ENCODE measurements around the gene NIPBL.
"Not testable (repeated sequence)": the region's sequence is repeated elsewhere in the genome, so short reads cannot be mapped to it uniquely, and the experiment has no call there.

Gene NIPBL

GRCh38 chr5:36945687-36946086 lies 69.1 kb downstream of the NIPBL start:
- DNase-seq (ENCODE audit: low spot score), result no peak

- DNase-seq (ENCODE audit: low spot score), result no peak
Observed at GRCh38 chr5:36946101-36946500, 69.5 kb downstream of the NIPBL start.

DNA sequence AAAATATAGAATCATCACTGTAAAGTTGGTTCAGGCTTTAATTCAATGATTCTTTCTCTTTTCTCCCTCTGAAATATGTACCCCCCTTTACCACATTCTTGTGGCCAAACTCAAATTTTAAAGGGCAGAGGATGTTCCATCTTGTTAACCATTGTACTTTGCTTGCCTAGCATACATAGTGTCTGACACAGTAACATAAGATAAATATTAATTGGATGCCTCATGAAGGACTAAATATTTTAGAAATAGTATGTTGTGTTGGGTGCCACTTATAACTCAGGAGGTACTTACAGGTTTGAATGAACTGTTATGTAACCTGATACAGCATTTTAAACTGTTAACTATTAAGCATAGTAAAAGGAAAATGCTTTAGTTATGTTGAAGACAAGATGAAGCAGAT lies 71.5 kb downstream of the NIPBL start:
- no peak for DNase-seq (ENCODE audit: low spot score)

GRCh38 chr5:36948650-36949049 lies 72.1 kb downstream of the NIPBL start:
- DNase-seq (ENCODE audit: low spot score), result no peak

GRCh38 chr5:36949593-36949992 lies 73.0 kb downstream of the NIPBL start:
- DNase-seq (ENCODE audit: low spot score), result no peak

DNA sequence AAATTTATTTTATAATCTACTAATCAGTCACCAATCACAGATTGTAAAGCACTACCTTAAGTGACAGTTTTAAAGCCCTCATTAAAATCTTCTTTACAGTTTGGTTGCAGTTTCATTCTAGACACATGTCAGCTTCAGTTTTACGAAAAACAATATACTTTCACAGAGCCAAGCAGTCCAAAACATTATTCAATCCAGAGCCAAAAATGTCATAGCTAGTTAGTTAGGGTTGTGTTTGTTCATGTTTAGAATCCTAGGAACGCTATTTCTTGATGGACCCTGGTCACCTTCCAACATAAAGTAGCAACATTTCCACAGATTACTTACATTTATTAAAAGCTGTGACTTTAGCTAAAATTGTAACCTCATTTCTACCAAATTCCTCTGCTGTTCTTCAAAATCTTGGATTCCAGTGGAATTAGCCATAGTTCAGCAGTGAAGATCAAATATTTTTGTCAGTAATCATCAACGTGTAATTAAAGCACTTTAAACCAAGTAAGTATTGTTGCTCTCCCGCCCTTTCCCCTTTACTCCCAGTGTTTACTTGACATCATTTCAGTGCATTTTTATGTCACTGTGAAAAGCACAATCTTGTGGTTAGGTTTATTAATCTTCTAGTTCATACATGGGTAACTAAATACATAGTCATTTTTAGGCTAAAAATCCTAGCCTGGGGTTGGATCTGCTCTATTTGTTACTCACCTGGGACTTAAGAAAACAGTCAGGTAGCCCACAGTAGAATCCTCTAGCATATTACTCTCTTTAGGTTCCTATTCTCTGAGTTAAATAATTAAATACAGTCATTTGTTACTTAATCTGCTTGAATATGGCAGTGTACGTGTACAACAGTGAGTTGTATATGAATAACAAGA lies 74.3 kb downstream of the NIPBL start:
- DNase-seq (ENCODE audit: low spot score), result no peak

DNA sequence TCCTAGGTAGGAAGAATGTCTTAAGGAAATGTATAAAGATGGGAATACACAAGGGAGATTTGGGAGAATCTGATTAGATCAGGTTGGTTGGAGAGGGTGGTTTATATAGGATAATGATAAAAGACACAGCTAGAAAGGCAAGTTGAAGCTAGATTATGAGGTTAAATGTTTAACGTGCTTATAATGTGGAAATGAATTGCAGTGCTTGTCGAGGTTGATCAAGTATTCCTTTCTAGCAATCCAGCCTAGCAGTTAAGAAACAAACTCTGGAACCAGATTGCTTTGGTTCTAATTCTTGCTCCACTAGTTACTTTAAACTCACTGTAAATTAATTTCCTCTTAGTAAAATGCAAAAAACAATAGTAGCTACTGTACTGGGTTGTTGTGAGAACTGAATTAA lies 76.5 kb downstream of the NIPBL start:
- no peak for DNase-seq (ENCODE audit: low spot score)

- no peak for DNase-seq (ENCODE audit: low spot score)
Observed at GRCh38 chr5:36957953-36958537, 81.5 kb downstream of the NIPBL start.

GRCh38 chr5:36958612-36959011 lies 82.0 kb downstream of the NIPBL start:
- DNase-seq (ENCODE audit: low spot score), result no peak

- no peak for DNase-seq (ENCODE audit: low spot score)
Observed at GRCh38 chr5:36965179-36965578, 88.6 kb downstream of the NIPBL start.

DNA sequence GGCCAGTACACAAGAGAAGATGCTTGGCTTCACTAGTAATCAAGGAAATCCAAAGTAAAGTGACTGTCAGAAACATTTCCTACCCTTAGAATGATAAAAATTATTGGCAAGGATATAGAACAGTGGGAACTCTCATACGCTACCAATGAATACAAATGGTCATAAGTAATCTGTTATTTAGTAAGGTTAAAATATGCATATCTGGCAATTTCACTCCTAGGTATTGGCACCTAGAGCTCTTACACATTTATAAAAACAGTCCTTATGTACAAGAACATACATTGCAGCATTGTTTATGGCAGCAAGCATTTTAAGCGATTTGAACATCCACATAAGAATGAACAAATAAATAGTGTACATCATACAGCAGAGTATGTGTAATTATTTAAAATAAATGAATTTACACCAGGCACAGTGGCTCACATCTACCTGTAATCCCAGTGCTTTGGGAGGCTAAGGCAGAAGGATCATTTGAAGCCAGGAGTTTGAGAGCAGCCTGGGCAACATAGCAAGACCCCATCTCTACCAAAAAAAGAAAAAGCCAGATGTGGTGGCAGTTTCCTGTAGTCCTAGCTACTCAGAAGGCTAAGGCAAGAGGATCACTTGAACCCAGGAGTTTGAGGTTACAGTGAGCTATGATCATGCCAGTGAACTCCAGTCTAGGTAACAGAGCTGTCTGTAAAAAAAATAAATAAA lies 93.3 kb downstream of the NIPBL start:
- no peak for DNase-seq (ENCODE audit: low spot score)

- DNase-seq (ENCODE audit: low spot score), result no peak
Observed at GRCh38 chr5:36978196-36978595, 101.6 kb downstream of the NIPBL start.

DNA sequence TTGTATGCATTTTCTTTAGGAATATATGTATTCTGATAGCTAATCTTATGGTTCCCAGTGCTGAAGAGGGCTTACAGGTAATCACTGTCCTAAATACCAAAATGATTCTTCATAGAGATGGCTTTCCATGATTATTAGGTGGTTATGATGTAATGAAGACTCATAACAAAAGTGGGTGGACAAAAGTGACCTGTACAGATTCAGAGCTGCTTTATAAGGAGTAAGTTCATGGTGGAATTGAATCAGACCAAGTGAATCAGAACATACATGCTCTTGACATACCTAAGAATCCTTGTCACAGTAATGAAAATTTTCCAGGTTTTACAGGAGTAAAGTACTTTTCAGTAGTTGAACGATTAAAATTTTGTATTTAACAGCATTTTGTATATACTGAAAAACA lies 105.6 kb downstream of the NIPBL start:
- DNase-seq (ENCODE audit: low spot score), result no peak

DNA sequence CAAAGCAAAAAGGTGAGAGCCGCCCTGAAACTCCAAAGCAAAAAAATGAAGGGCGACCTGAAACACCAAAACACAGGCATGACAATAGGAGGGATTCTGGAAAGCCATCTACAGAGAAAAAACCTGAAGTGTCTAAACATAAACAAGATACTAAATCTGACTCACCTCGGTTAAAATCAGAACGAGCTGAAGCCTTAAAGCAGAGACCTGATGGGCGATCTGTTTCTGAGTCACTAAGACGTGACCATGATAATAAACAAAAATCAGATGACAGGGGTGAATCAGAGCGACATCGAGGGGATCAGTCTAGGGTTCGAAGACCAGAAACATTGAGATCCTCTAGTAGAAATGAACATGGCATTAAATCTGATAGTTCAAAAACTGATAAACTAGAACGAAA lies 108.8 kb downstream of the NIPBL start:
- DNase-seq (ENCODE audit: low spot score), result no peak

GRCh38 chr5:36988396-36988795 lies 111.8 kb downstream of the NIPBL start:
- no peak for DNase-seq (ENCODE audit: low spot score)

- no peak for DNase-seq (ENCODE audit: low spot score)
Observed at GRCh38 chr5:36998578-36998977, 122.0 kb downstream of the NIPBL start.

GRCh38 chr5:37002176-37002751 lies 125.7 kb downstream of the NIPBL start:
- DNase-seq (ENCODE audit: low spot score), result no peak

DNA sequence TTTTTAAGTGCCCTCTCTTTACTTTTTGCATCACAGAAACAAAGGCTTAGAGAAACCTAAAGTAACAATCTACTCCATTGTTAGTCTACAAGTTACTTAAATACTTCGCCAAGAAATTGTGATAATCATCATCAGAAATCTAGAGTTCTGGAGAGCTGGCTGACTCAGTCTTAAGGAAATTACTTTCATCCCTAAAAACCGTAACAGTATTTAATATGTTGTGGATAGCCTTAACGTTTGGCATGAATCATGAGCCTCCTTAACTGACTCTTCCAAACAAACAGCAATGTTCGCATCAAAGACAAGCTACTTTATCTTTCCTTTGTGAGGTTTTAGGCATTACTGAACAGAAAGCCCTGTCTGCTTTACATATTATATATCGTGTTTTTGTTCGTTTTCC lies 128.7 kb downstream of the NIPBL start:
- DNase-seq (ENCODE audit: low spot score), result no peak

DNA sequence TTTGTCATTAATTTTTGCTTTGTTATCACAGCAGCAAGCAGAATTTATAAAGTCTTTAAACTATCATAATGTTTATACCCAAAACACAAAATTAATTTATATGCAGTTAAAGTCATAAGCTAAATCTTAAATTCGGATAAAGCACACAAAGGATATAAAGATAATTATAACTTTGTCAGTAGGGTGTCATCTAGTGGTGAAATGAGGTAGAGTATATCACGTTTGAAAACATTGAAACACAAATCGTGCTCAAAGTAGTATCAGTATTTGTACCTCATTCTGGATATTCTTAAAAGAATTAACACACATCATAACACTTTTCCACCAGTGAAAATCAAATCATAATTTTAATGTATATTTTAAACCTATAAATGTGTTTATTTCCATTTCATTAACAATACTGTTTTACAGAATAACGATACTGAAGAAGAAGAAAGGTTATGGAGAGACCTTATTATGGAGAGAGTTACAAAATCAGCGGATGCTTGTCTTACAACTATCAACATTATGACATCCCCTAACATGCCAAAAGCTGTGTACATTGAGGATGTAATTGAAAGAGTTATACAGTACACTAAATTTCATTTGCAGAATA lies 129.5 kb downstream of the NIPBL start:
- DNase-seq (ENCODE audit: low spot score), result no peak

DNA sequence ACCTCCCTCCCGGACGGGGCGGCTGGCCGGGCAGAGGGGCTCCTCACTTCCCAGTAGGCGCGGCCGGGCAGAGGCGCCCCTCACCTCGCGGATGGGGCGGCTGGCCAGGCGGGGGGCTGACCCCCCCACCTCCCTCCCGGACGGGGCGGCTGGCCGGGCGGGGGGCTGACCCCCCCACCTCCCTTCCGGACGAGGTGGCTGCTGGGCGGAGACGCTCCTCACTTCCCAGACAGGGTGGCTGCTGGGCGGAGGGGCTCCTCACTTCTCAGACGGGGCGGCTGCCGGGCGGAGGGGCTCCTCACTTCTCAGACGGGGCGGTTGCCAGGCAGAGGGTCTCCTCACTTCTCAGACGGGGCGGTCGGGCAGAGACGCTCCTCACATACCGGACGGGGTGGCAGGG lies 136.6 kb downstream of the NIPBL start:
- DNase-seq (ENCODE audit: low spot score), result not testable (repeated sequence)

- DNase-seq (ENCODE audit: low spot score), result no peak
Observed at GRCh38 chr5:37014321-37014720, 137.8 kb downstream of the NIPBL start.

Measured in left forelimb (tissue), 1 donor.